SK-N-SH (cell line): Measurements from ENCODE around the gene STK32C. TPM values are rescaled to one million over a fixed set of nuclear protein-coding genes. Genes with fewer than 3 reads are reported as not detected.

Experiments
- CTCF ChIA-PET: fragments of 300-600, 350-600 bp; formaldehyde crosslinking; extraction: SDS; loops from one replicate; lab custom pipeline; 2021; lab: Yijun Ruan, JAX
- POLR2A ChIA-PET: fragments of 350-600 bp; sonication (Branson Sonifier 250); formaldehyde crosslinking; extraction: SDS; loops from one replicate; lab custom pipeline; 2020; ENCODE audit warnings: antibody characterized with exemption, inconsistent platforms; lab: Yijun Ruan, JAX
- DNase-seq: peaks from one replicate; pipeline ENCODE4 v3.0.0; 2012
- H2AFZ ChIP-seq: fragments of 200-600 bp; sonication (generic); 2 replicates; pipeline ENCODE4 v1.8.1; 2016; ENCODE audit warnings: antibody characterized with exemption, mild to moderate bottlenecking, low read depth
- H3F3A ChIP-seq: fragments of 200-600 bp; sonication (generic); replicated peaks from 2 replicates; pipeline ENCODE3; 2016; ENCODE audit warnings: antibody characterized with exemption, mild to moderate bottlenecking; ENCODE audit not compliant: insufficient read depth
- H3K27ac ChIP-seq, 2 experiments: fragments of 200-500 bp in 1 of 2; fragments of 200-600 bp in 1 of 2; sonication (Bioruptor generic) in 1 of 2; sonication (generic), shearing (Covaris generic) in 1 of 2; 2 replicates each; pipeline versions ENCODE4 v1.5.1 to v1.6.1; 2014 to 2016; ENCODE audit warnings: low read depth in 2 of 2, inconsistent platforms in 1 of 2, low read length in 1 of 2, mild to moderate bottlenecking in 1 of 2, mixed read lengths in 1 of 2
- H3K27me3 ChIP-seq: fragments of 200-600 bp; sonication (generic), shearing (Covaris generic); 2 replicates; pipeline ENCODE4 v1.6.1; 2016; ENCODE audit warnings: mixed run types; ENCODE audit not compliant: insufficient read depth
- H3K36me3 ChIP-seq, 2 experiments: fragments of 200-500 bp in 1 of 2; fragments of 200-600 bp in 1 of 2; sonication (Bioruptor generic) in 1 of 2; sonication (generic) in 1 of 2; replicated peaks in 1 of 2; 2 replicates each; pipeline versions ENCODE3 to v1.5.1; 2014 to 2016; ENCODE audit warnings: low read length in 1 of 2, mild to moderate bottlenecking in 1 of 2; ENCODE audit not compliant: insufficient read depth in 2 of 2, control insufficient read depth in 1 of 2
- H3K4me1 ChIP-seq, 2 experiments: fragments of 200-500 bp in 1 of 2; fragments of 200-600 bp in 1 of 2; sonication (Bioruptor generic) in 1 of 2; sonication (generic), shearing (Covaris generic) in 1 of 2; 2 replicates each; pipeline versions ENCODE4 v1.5.1 to v1.6.1; 2014 to 2016; ENCODE audit warnings: low read depth in 1 of 2, low read length in 1 of 2, mixed run types in 1 of 2; ENCODE audit not compliant: insufficient read depth in 2 of 2, control insufficient read depth in 1 of 2
- H3K4me2 ChIP-seq: fragments of 200-600 bp; sonication (generic), shearing (Covaris generic); 2 replicates; pipeline ENCODE4 v1.6.1; 2017; ENCODE audit warnings: mixed run types
- H3K4me3 ChIP-seq, 2 experiments: fragments of 200-500 bp in 1 of 2; fragments of 200-600 bp in 1 of 2; sonication (Bioruptor generic) in 1 of 2; sonication (generic), shearing (Covaris generic) in 1 of 2; 2 replicates each; pipeline versions ENCODE4 v1.5.1 to v1.8.1; 2014 to 2016; ENCODE audit warnings: low read depth in 2 of 2, inconsistent platforms in 1 of 2, low read length in 1 of 2, mild to moderate bottlenecking in 1 of 2, mixed read lengths in 1 of 2, moderate library complexity in 1 of 2
- H3K79me2 ChIP-seq: fragments of 200-600 bp; sonication (generic); 2 replicates; pipeline ENCODE4 v1.8.1; 2017; ENCODE audit warnings: mild to moderate bottlenecking; ENCODE audit not compliant: insufficient read depth
- H3K9ac ChIP-seq: fragments of 200-600 bp; sonication (generic); 2 replicates; pipeline ENCODE4 v1.6.1; 2017; ENCODE audit warnings: mixed run types
- H3K9me2 ChIP-seq: fragments of 200-600 bp; sonication (generic); 2 replicates; pipeline ENCODE4 v1.6.1; 2017; ENCODE audit warnings: mixed run types
- H3K9me3 ChIP-seq: fragments of 200-600 bp; sonication (generic); 2 replicates; pipeline ENCODE4 v1.6.1; 2017; ENCODE audit warnings: mixed run types, mild to moderate bottlenecking, moderate library complexity
- H4K20me1 ChIP-seq: fragments of 200-600 bp; sonication (generic); 2 replicates; pipeline ENCODE4 v1.6.1; 2017; ENCODE audit warnings: mild to moderate bottlenecking, mixed run types; ENCODE audit not compliant: insufficient read depth
- EP300 ChIP-seq, 2 experiments: IDR thresholded peaks; 2 replicates each; pipeline versions ENCODE4 v1.4.0 to v1.6.1; 2012; ENCODE audit warnings: borderline replicate concordance in 1 of 2, low read depth in 1 of 2, low read length in 1 of 2
- EZH2phosphoT487 ChIP-seq: fragments of 200-600 bp; sonication (generic); IDR thresholded peaks from 2 replicates; pipeline ENCODE4 v1.6.1; 2017; ENCODE audit warnings: low read depth, mixed run types, mild to moderate bottlenecking, antibody characterized with exemption, moderate library complexity, borderline replicate concordance
- FOSL2 ChIP-seq: IDR thresholded peaks from 2 replicates; pipeline ENCODE4 v1.4.0; 2012; ENCODE audit warnings: low read depth, mild to moderate bottlenecking, moderate library complexity, borderline replicate concordance
- FOXM1 ChIP-seq: IDR thresholded peaks from 2 replicates; pipeline ENCODE4 v1.4.0; 2012; ENCODE audit warnings: low read depth, mild to moderate bottlenecking
- JUND ChIP-seq: IDR thresholded peaks from 2 replicates; pipeline ENCODE4 v1.4.0; 2012
- NFIC ChIP-seq: IDR thresholded peaks from 2 replicates; pipeline ENCODE4 v1.4.0; 2012; ENCODE audit warnings: borderline replicate concordance
- NRF1 ChIP-seq: IDR thresholded peaks from 2 replicates; pipeline ENCODE4 v1.6.1; 2012; ENCODE audit warnings: low read depth, mild to moderate bottlenecking, low read length
- POLR2AphosphoS5 ChIP-seq: IDR thresholded peaks from 2 replicates; pipeline ENCODE4 v1.6.1; 2012; ENCODE audit warnings: low read depth, low read length
- RCOR1 ChIP-seq: fragments of 150-350 bp; IDR thresholded peaks from 2 replicates; pipeline ENCODE4 v1.6.1; 2017; ENCODE audit warnings: antibody characterized with exemption, low read length
- RXRA ChIP-seq: IDR thresholded peaks from 2 replicates; pipeline ENCODE4 v1.4.0; 2012; ENCODE audit warnings: low read depth, mild to moderate bottlenecking, borderline replicate concordance
- SMC3 ChIP-seq: IDR thresholded peaks from 2 replicates; pipeline ENCODE4 v1.6.1; 2012; ENCODE audit warnings: low read depth, low read length, improper control_type of control experiment
- TCF12 ChIP-seq: IDR thresholded peaks from 2 replicates; pipeline ENCODE4 v1.4.0; 2012
- WGBS: methylation state at CpG from one replicate; pipeline ENCODE4 v1.1.6; 2017; ENCODE audit warnings: low lambda C conversion rate; 5-methylcytosine and 5-hydroxymethylcytosine counted together
- polyA plus RNA-seq, 3 experiments: library from polyadenylated mRNA; depleted of rRNA; stranded (reverse); fragments of >200 nt; gene quantifications; 2 replicates each; pipeline ENCODE4 v1.2.3, GENCODE V29; 2012
- TF ChIP-seq, protein P1 (sequence below): IDR thresholded peaks from 2 replicates; pipeline ENCODE4 v1.6.1; 2012; ENCODE audit warnings: mild to moderate bottlenecking, low read depth, low read length, moderate library complexity
- TF ChIP-seq, protein P2 (sequence below): IDR thresholded peaks from 2 replicates; pipeline ENCODE4 v1.4.0; 2012; ENCODE audit warnings: low read depth
- TF ChIP-seq, protein P3 (sequence below): fragments of 150-350 bp; IDR thresholded peaks from 2 replicates; pipeline ENCODE4 v1.6.1; 2016; ENCODE audit warnings: mild to moderate bottlenecking, low read depth, low read length
- TF ChIP-seq, protein P4 (sequence below): fragments of 150-350 bp; IDR thresholded peaks from 2 replicates; pipeline ENCODE4 v1.6.1; 2017; ENCODE audit warnings: antibody characterized with exemption, low read length, low read depth, borderline replicate concordance

STK32C gene
- polyA plus RNA-seq, 1 of the 3 experiments (the other 2 are of a cell fraction) = 27.8 TPM

DNA sequence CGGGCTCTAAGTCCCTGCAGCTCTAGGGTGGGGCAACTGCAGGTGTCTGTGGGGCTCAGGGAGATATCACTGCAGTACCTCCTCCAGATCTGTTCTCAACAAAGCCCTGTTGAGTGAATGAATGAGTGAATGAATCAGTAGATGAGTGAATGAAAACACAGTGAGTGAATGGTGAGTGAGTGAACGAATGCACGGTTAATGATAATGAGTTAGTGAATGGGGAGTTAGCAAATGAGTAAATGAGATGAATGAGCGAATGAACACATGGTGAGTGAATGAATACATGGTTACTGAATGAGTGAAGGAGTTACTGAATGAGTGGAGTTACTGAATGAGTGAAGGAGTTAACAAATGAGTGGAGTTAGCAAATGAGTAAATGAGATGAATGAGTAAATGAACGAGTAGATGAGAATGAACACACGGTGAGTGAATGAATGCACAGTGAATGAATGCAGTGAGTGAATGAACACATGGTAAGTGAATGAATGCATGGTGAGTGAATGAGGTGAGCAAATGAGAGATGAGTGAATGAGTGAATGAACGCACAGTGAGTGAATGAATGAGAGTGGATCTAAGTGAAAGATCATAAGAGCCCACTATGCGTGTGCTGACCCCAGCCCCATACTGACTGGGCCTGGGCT is 34.3 kb downstream of the STK32C start (continued):
- TF ChIP-seq, protein P1, sequence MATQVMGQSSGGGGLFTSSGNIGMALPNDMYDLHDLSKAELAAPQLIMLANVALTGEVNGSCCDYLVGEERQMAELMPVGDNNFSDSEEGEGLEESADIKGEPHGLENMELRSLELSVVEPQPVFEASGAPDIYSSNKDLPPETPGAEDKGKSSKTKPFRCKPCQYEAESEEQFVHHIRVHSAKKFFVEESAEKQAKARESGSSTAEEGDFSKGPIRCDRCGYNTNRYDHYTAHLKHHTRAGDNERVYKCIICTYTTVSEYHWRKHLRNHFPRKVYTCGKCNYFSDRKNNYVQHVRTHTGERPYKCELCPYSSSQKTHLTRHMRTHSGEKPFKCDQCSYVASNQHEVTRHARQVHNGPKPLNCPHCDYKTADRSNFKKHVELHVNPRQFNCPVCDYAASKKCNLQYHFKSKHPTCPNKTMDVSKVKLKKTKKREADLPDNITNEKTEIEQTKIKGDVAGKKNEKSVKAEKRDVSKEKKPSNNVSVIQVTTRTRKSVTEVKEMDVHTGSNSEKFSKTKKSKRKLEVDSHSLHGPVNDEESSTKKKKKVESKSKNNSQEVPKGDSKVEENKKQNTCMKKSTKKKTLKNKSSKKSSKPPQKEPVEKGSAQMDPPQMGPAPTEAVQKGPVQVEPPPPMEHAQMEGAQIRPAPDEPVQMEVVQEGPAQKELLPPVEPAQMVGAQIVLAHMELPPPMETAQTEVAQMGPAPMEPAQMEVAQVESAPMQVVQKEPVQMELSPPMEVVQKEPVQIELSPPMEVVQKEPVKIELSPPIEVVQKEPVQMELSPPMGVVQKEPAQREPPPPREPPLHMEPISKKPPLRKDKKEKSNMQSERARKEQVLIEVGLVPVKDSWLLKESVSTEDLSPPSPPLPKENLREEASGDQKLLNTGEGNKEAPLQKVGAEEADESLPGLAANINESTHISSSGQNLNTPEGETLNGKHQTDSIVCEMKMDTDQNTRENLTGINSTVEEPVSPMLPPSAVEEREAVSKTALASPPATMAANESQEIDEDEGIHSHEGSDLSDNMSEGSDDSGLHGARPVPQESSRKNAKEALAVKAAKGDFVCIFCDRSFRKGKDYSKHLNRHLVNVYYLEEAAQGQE = no peak
- TF ChIP-seq POLR2AphosphoS5 = no peak
- TF ChIP-seq RXRA = no peak
- no peak for TF ChIP-seq RCOR1
- no peak for TF ChIP-seq FOXM1
- TF ChIP-seq, protein P2, sequence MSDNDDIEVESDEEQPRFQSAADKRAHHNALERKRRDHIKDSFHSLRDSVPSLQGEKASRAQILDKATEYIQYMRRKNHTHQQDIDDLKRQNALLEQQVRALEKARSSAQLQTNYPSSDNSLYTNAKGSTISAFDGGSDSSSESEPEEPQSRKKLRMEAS = no peak
- TF ChIP-seq NRF1 = no peak
- TF ChIP-seq SMC3 = no peak
- TF ChIP-seq EZH2phosphoT487 = no peak
- TF ChIP-seq EP300 (IDR thresholded peaks at IDR 0.05; ENCODE audit: borderline replicate concordance in 1 of 2, low read depth in 1 of 2, low read length in 1 of 2) = no peak
- TF ChIP-seq JUND = no peak
- TF ChIP-seq, protein P3, sequence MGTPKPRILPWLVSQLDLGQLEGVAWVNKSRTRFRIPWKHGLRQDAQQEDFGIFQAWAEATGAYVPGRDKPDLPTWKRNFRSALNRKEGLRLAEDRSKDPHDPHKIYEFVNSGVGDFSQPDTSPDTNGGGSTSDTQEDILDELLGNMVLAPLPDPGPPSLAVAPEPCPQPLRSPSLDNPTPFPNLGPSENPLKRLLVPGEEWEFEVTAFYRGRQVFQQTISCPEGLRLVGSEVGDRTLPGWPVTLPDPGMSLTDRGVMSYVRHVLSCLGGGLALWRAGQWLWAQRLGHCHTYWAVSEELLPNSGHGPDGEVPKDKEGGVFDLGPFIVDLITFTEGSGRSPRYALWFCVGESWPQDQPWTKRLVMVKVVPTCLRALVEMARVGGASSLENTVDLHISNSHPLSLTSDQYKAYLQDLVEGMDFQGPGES = no peak
- no peak for TF ChIP-seq FOSL2

DNA sequence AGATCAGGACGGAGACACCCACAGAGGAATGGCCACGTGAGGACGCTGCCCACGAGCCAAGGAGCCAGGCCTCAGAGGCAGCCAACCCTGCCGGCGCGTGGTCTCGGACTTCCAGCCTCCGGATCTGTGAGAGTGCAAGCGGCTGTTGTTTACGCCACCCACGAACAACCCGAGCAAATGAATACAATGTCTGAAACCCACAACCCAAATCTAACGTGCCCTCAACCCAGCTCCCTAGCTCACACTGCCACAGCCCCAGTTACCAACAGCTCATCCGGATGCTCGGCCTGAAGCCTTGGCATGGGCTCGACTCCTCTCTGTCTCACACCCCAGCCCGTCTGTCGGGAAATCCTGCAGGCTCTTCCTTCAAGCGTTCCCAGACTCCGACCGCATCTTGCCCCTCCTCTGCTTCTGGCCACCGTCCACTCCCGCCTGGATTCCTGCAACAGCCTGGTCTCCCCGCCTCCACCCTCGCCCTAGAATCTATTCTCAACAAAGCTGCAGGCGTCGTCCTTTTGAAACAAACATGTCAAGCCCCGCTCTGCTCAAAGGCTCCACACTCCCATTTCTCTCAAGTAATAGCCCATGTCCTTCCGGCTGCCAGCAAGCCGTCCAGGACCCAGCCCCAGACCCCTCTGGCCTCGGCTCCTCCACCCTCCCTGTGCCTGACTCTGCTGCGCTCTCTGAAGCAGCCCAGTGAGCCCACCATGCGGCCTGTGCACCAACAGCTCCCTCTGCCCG is 35.3 kb downstream of the STK32C start:
- POLR2A ChIA-PET = no interaction called here
- TF ChIP-seq POLR2AphosphoS5 = no peak
- TF ChIP-seq NFIC = no peak
- TF ChIP-seq, protein P2 = no peak
- TF ChIP-seq, protein P4, sequence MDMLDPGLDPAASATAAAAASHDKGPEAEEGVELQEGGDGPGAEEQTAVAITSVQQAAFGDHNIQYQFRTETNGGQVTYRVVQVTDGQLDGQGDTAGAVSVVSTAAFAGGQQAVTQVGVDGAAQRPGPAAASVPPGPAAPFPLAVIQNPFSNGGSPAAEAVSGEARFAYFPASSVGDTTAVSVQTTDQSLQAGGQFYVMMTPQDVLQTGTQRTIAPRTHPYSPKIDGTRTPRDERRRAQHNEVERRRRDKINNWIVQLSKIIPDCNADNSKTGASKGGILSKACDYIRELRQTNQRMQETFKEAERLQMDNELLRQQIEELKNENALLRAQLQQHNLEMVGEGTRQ = no peak
- no peak for TF ChIP-seq FOXM1
- no peak for TF ChIP-seq NRF1
- TF ChIP-seq EP300 (IDR thresholded peaks at IDR 0.05; ENCODE audit: borderline replicate concordance in 1 of 2, low read depth in 1 of 2, low read length in 1 of 2) = no peak
- TF ChIP-seq TCF12 = no peak

More for the DNA sequence above, 35.3 kb downstream of the STK32C start:
- Histone ChIP-seq H3K27me3 (no peaks in the 10 kb centered on the region), H4K20me1 (no peaks in the 10 kb centered on the region), H3K4me3 (no peak overlapping the region), H3K36me3 (no peaks in the 10 kb centered on the region), H3K27ac (no peak overlapping the region), H3F3A (peaks cover 6% of the 10 kb centered on the region), H3K9me3 (no peaks in the 10 kb centered on the region), H3K4me2 (no peak overlapping the region), H3K9ac (no peak overlapping the region), H2AFZ (no peak overlapping the region), H3K4me1 (peaks cover 0 to 29% of the 10 kb centered on the region in 2 experiments; a peak in 1 of 4 replicates), H3K9me2 (no peaks in the 10 kb centered on the region), H3K79me2 (no peaks in the 10 kb centered on the region)
- no peak for DNase-seq
- WGBS = 78% methylated on average over 28 of the region's 35 CpGs
- CTCF ChIA-PET = interaction anchor here (0.5 kb wide), 1 partner anchor 23 kb away, joined by 3 read pairs; no protein-coding TSS in a partner anchor
